Neural progenitor cell (in vitro differentiated cells): ENCODE measurements around the gene PSMD13.

Source experiments
- CTCF ChIP-seq: fragments of 200-600 bp; sonication (generic); IDR thresholded peaks from 2 replicates; pipeline ENCODE4 v1.5.1; 2017; ENCODE audit warnings: antibody characterized with exemption, mild to moderate bottlenecking
- EZH2 ChIP-seq: fragments of 200-600 bp; sonication (generic); IDR thresholded peaks from 2 replicates; pipeline ENCODE4 v1.6.1; 2017; ENCODE audit warnings: antibody characterized with exemption, mild to moderate bottlenecking, moderate library complexity

- no peak for TF ChIP-seq CTCF
- TF ChIP-seq EZH2 = no peak
Measured at GRCh38 chr11:208181-208916, 28.4 kb upstream of the PSMD13 start.
